ENCODE results near the gene ACSM6. TPM values are rescaled to one million over a fixed set of nuclear protein-coding genes. Genes with fewer than 3 reads are reported as not detected.

The ACSM6 gene
- polyA plus RNA-seq, 1 donor (not counting 4 experiments of a cell fraction or from before 2014, with no cell fraction given) = not detected

GRCh38 chr10:95242581-95243317, 48.7 kb downstream of the ACSM6 start:
- Histone ChIP-seq H2AFZ (ENCODE audit: control insufficient read depth, low read length) (no peak overlapping the region), H3K4me2 (ENCODE audit: control insufficient read depth, extremely low read depth, insufficient read depth, low read depth, low read length) (no peak overlapping the region), H3K9ac (ENCODE audit: control insufficient read depth, extremely low read depth, insufficient read depth, low read length) (no peak overlapping the region), H3K36me3 (ENCODE audit: control insufficient read depth in 2 of 2, extremely low read depth in 1 of 2, insufficient read depth in 2 of 2, low read length in 2 of 2) (peaks cover 45 to 46% of the 10 kb centered on the region in 2 experiments), H4K20me1 (ENCODE audit: control insufficient read depth, extremely low read depth, insufficient read depth, low read length) (no peaks in the 10 kb centered on the region), H3K4me3 (ENCODE audit: control insufficient read depth in 2 of 3, extremely low read depth in 1 of 3, insufficient read depth in 2 of 3, low read depth in 1 of 3, low read length in 3 of 3) (no peak overlapping the region), H3K27ac (ENCODE audit: control insufficient read depth, insufficient read depth, low read length) (no peak overlapping the region), H3K4me1 (ENCODE audit: control insufficient read depth, extremely low read depth, insufficient read depth, low read length) (peaks cover 14% of the 10 kb centered on the region), H3K27me3 (ENCODE audit: control insufficient read depth, extremely low read depth, insufficient read depth, low read length) (no peaks in the 10 kb centered on the region), H3K79me2 (ENCODE audit: control insufficient read depth, insufficient read depth, low read length) (peaks cover 45% of the 10 kb centered on the region), H3K9me3 (ENCODE audit: control insufficient read depth, low read depth, low read length) (no peaks in the 10 kb centered on the region), H3K9me1 (ENCODE audit: control insufficient read depth, extremely low read depth, insufficient read depth, low read length) (no peaks in the 10 kb centered on the region)
- TF ChIP-seq EZH2 (IDR thresholded peaks at IDR 0.05; ENCODE audit: low read length) (no peak), CTCF (optimal IDR thresholded peaks at IDR 0.05 in 1 of 3, IDR thresholded peaks at IDR 0.05 in 1 of 3, conservative IDR thresholded peaks at IDR 0.05 in 1 of 3; ENCODE audit: extremely low read depth in 1 of 3, insufficient read depth in 2 of 3, low read length in 3 of 3) (peak; percentile 55 to 75 (median 66))
- DNase-seq (ENCODE audit: low read depth, low spot score) (no peak), FAIRE-seq (peak; percentile 39)
- dilution Hi-C loops (cut with MboI; ENCODE audit: extremely low pct_ligation_motif_present, low sequenced_read_pairs) = no loop called here

GRCh38 chr10:95243318-95243617, 49.2 kb downstream of the ACSM6 start:
- Histone ChIP-seq H3K9me3 (ENCODE audit: control insufficient read depth, low read depth, low read length) (no peaks in the 10 kb centered on the region), H3K27me3 (ENCODE audit: control insufficient read depth, extremely low read depth, insufficient read depth, low read length) (no peaks in the 10 kb centered on the region), H3K4me1 (ENCODE audit: control insufficient read depth, extremely low read depth, insufficient read depth, low read length) (peaks cover 20% of the 10 kb centered on the region), H3K79me2 (ENCODE audit: control insufficient read depth, insufficient read depth, low read length) (peaks cover 45% of the 10 kb centered on the region), H3K4me2 (ENCODE audit: control insufficient read depth, extremely low read depth, insufficient read depth, low read depth, low read length) (no peak overlapping the region), H4K20me1 (ENCODE audit: control insufficient read depth, extremely low read depth, insufficient read depth, low read length) (no peaks in the 10 kb centered on the region), H3K9ac (ENCODE audit: control insufficient read depth, extremely low read depth, insufficient read depth, low read length) (no peak overlapping the region), H3K4me3 (ENCODE audit: control insufficient read depth in 2 of 3, extremely low read depth in 1 of 3, insufficient read depth in 2 of 3, low read depth in 1 of 3, low read length in 3 of 3) (no peak overlapping the region), H3K27ac (ENCODE audit: control insufficient read depth, insufficient read depth, low read length) (no peak overlapping the region), H3K36me3 (ENCODE audit: control insufficient read depth in 2 of 2, extremely low read depth in 1 of 2, insufficient read depth in 2 of 2, low read length in 2 of 2) (peaks cover 40 to 42% of the 10 kb centered on the region in 2 experiments), H2AFZ (ENCODE audit: control insufficient read depth, low read length) (no peak overlapping the region), H3K9me1 (ENCODE audit: control insufficient read depth, extremely low read depth, insufficient read depth, low read length) (no peaks in the 10 kb centered on the region)
- TF ChIP-seq CTCF (optimal IDR thresholded peaks at IDR 0.05 in 1 of 3, IDR thresholded peaks at IDR 0.05 in 1 of 3, conservative IDR thresholded peaks at IDR 0.05 in 1 of 3; ENCODE audit: extremely low read depth in 1 of 3, insufficient read depth in 2 of 3, low read length in 3 of 3) = no peak
- no peak for TF ChIP-seq EZH2 (IDR thresholded peaks at IDR 0.05; ENCODE audit: low read length)
- DNase-seq (ENCODE audit: low read depth, low spot score) (no peak), FAIRE-seq (no peak)
- dilution Hi-C loops (cut with MboI; ENCODE audit: extremely low pct_ligation_motif_present, low sequenced_read_pairs) = no loop called here
